SK-N-MC (cell line): Measurements from ENCODE around the gene SH2D1B.
A peak's percentile ranks its signal among the peaks of the same experiment; 100 is the strongest.
"Not testable (repeated sequence)": the region's sequence is repeated elsewhere in the genome, so short reads cannot be mapped to it uniquely, and the experiment has no call there.

Experiments used
- DNase-seq: peaks from one replicate; pipeline ENCODE4 v3.0.0-alpha.2; 2011; ENCODE audit warnings: low read depth, low spot score
- H3K27ac ChIP-seq: fragments of 200-600 bp; sonication (generic); 2 replicates; pipeline ENCODE4 v1.5.1; 2016; ENCODE audit warnings: mixed run types
- H3K36me3 ChIP-seq: fragments of 200-600 bp; sonication (generic); 2 replicates; pipeline ENCODE4 v1.6.1; 2017; ENCODE audit warnings: antibody characterized with exemption, low read length, mixed read lengths; ENCODE audit not compliant: insufficient read depth
- H3K4me3 ChIP-seq: fragments of 200-600 bp; sonication (generic); 2 replicates; pipeline ENCODE4 v1.5.1; 2016
- H3K9ac ChIP-seq: fragments of 200-600 bp; sonication (generic); 2 replicates; pipeline ENCODE4 v1.8.0; 2017; ENCODE audit warnings: mixed run types, mixed read lengths; ENCODE audit not compliant: insufficient read length
- H3K9me3 ChIP-seq: fragments of 200-600 bp; sonication (generic); 2 replicates; pipeline ENCODE4 v1.6.1; 2017; ENCODE audit warnings: low read depth, mild to moderate bottlenecking, antibody characterized with exemption, low read length, moderate library complexity, mixed read lengths
- EZH2 ChIP-seq: fragments of 200-600 bp; sonication (generic); IDR thresholded peaks from one replicate; pipeline ENCODE4 v1.6.1; 2017; ENCODE audit warnings: antibody characterized with exemption
- FOXP2 ChIP-seq: optimal IDR thresholded peaks from 2 replicates; pipeline ENCODE3; 2011; ENCODE audit warnings: mild to moderate bottlenecking, moderate library complexity; ENCODE audit not compliant: insufficient read depth; ENCODE audit errors: extremely low read length, control extremely low read depth
- POLR2AphosphoS5 ChIP-seq: IDR thresholded peaks from 2 replicates; pipeline ENCODE4 v1.6.1; 2012; ENCODE audit warnings: mild to moderate bottlenecking, low read depth, low read length, borderline replicate concordance

Gene SH2D1B

GRCh38 chr1:162353702-162354101 lies 58.2 kb downstream of the SH2D1B start:
- Histone ChIP-seq H3K4me3 (no peak overlapping the region), H3K9me3 (no peaks in the 10 kb centered on the region), H3K36me3 (peaks cover 35% of the 10 kb centered on the region; the same call in 1 of the 2 replicates), H3K27ac (no peak overlapping the region), H3K9ac (no peak overlapping the region)
- no peak for TF ChIP-seq FOXP2
- TF ChIP-seq POLR2AphosphoS5: no peak
- TF ChIP-seq EZH2: no peak
- no peak for DNase-seq

GRCh38 chr1:162353078-162353477 lies 58.9 kb downstream of the SH2D1B start:
- Histone ChIP-seq H3K27ac (no peak overlapping the region), H3K4me3 (no peak overlapping the region), H3K9me3 (no peaks in the 10 kb centered on the region), H3K9ac (no peak overlapping the region), H3K36me3 (peaks cover 31% of the 10 kb centered on the region; the same call in 1 of the 2 replicates)
- no peak for DNase-seq
- TF ChIP-seq EZH2: no peak
- TF ChIP-seq POLR2AphosphoS5: no peak
- TF ChIP-seq FOXP2: no peak

DNA sequence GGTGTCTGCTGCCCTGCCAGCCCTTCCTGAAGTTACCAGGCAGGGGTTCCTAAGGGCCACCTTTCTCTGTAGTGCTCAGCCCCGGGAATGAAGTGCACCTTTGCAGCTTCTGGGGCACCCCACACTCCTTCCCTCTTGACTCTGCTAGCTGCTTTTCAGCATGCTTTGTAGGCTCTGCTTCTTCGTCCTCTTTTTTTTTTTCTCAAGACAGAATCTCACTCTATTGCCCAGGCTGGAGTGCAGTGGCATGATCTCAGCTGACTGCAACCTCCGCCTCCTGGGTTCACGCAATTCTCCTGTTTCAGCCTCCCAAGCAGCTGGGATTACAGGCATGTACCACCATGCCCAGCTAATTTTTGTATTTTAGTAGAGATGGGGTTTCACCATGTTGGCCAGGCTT lies 60.1 kb downstream of the SH2D1B start:
- DNase-seq, H3K4me3 ChIP-seq, H3K27ac ChIP-seq, H3K9me3 ChIP-seq, H3K9ac ChIP-seq: not testable (repeated sequence)
- H3K36me3 ChIP-seq: peaks cover 32% of the 10 kb centered on the region; the same call in 1 of the 2 replicates

- no peak for TF ChIP-seq EZH2
- no peak for TF ChIP-seq FOXP2
- TF ChIP-seq POLR2AphosphoS5: no peak
- Histone ChIP-seq H3K36me3 (peaks cover 36% of the 10 kb centered on the region; the same call in 1 of the 2 replicates), H3K9ac (no peak overlapping the region), H3K9me3 (no peaks in the 10 kb centered on the region), H3K27ac (no peak overlapping the region), H3K4me3 (no peak overlapping the region)
- no peak for DNase-seq
Measured at GRCh38 chr1:162351246-162351842, 60.6 kb downstream of the SH2D1B start.

- TF ChIP-seq POLR2AphosphoS5: no peak
- no peak for TF ChIP-seq FOXP2
- TF ChIP-seq EZH2: no peak
- no peak overlapping the region for H3K9ac ChIP-seq
- H3K27ac ChIP-seq: peak overlapping the region; percentile 42; the same call in 1 of the 2 replicates
- H3K9me3 ChIP-seq: no peaks in the 10 kb centered on the region
- DNase-seq: no peak
- no peak overlapping the region for H3K4me3 ChIP-seq
- H3K36me3 ChIP-seq: peaks cover 24% of the 10 kb centered on the region; the same call in 1 of the 2 replicates
Measured at GRCh38 chr1:162349635-162350330, 62.2 kb downstream of the SH2D1B start.

- no peak for DNase-seq
- Histone ChIP-seq H3K9me3 (no peaks in the 10 kb centered on the region), H3K36me3 (peaks cover 27% of the 10 kb centered on the region), H3K27ac (no peak overlapping the region), H3K4me3 (no peak overlapping the region), H3K9ac (no peak overlapping the region)
- TF ChIP-seq FOXP2 (no peak), POLR2AphosphoS5 (no peak), EZH2 (no peak)
Measured at GRCh38 chr1:162347281-162347680, 64.7 kb downstream of the SH2D1B start.
